GM19467 (cell line): ENCODE results near the gene CYTH1.

Source experiments
- ATAC-seq: cut with Tn5 transposase; IDR thresholded peaks from one replicate; pipeline ENCODE4 v1.9.1; 2021; ENCODE audit warnings: mild to moderate bottlenecking, moderate library complexity; ENCODE audit not compliant: unreplicated experiment

Gene CYTH1

GRCh38 chr17:78629436-78629995 lies 152.6 kb downstream of the CYTH1 start:
- ATAC-seq = no peak

GRCh38 chr17:78628547-78629435 lies 153.3 kb downstream of the CYTH1 start:
- ATAC-seq = no peak

GRCh38 chr17:78624324-78625151 lies 157.5 kb downstream of the CYTH1 start:
- no peak for ATAC-seq
